DND-41 (cell line): ENCODE results near the gene PCID2.

Source experiments
- ATAC-seq: fragments of 200-7000 bp; cut with Tn5 transposase; 3 replicates; pipeline ENCODE4 v1.9.1; 2021; ENCODE audit warnings: low read depth; ENCODE audit not compliant: insufficient read depth
- DNase-seq: peaks from one replicate; pipeline ENCODE4 v3.0.0-alpha.2; 2020
- H2AFZ ChIP-seq: 2 replicates; pipeline ENCODE4 v1.6.0; 2012; ENCODE audit warnings: low read depth, low read length
- H3K27ac ChIP-seq: 2 replicates; pipeline ENCODE4 v1.5.1; 2012; ENCODE audit warnings: low read length, inconsistent platforms
- H3K27me3 ChIP-seq: fragments of 200-600 bp; sonication (generic); 2 replicates; pipeline ENCODE4 v1.6.0; 2012; ENCODE audit warnings: low read length, mild to moderate bottlenecking, inconsistent platforms; ENCODE audit not compliant: insufficient read depth, poor library complexity
- H3K36me3 ChIP-seq: 2 replicates; pipeline ENCODE4 v1.5.1; 2012; ENCODE audit warnings: low read length, inconsistent platforms; ENCODE audit not compliant: insufficient read depth
- H3K4me1 ChIP-seq: 2 replicates; pipeline ENCODE4 v1.5.1; 2012; ENCODE audit warnings: mild to moderate bottlenecking, low read length; ENCODE audit not compliant: insufficient read depth
- H3K4me2 ChIP-seq: 2 replicates; pipeline ENCODE4 v1.6.0; 2012; ENCODE audit warnings: mild to moderate bottlenecking, moderate library complexity, low read length, inconsistent platforms; ENCODE audit not compliant: insufficient read depth
- H3K4me3 ChIP-seq, 2 experiments: fragments of 200-600 bp in 1 of 2; shearing (Covaris generic) in 1 of 2; 2 replicates each; pipeline ENCODE4 v1.5.1; 2012 to 2016; ENCODE audit warnings: inconsistent platforms in 2 of 2, low read length in 2 of 2, mild to moderate bottlenecking in 2 of 2, low read depth in 1 of 2, moderate library complexity in 1 of 2
- H3K79me2 ChIP-seq: 2 replicates; pipeline ENCODE4 v1.6.0; 2012; ENCODE audit warnings: low read length, inconsistent platforms; ENCODE audit not compliant: insufficient read depth
- H3K9ac ChIP-seq: 2 replicates; pipeline ENCODE4 v1.6.0; 2012; ENCODE audit warnings: low read depth, mild to moderate bottlenecking, inconsistent platforms, low read length, moderate library complexity
- H3K9me3 ChIP-seq: 2 replicates; pipeline ENCODE4 v1.5.1; 2012; ENCODE audit warnings: low read length, moderate library complexity, mild to moderate bottlenecking, inconsistent platforms; ENCODE audit not compliant: insufficient read depth, severe bottlenecking
- H4K20me1 ChIP-seq: 2 replicates; pipeline ENCODE4 v1.6.0; 2012; ENCODE audit warnings: low read length; ENCODE audit not compliant: insufficient read depth
- EZH2 ChIP-seq: IDR thresholded peaks from 3 replicates; pipeline ENCODE4 v1.6.1; 2012; ENCODE audit warnings: borderline replicate concordance, low read depth, mild to moderate bottlenecking, moderate library complexity, low read length, inconsistent platforms; ENCODE audit not compliant: severe bottlenecking
- TF ChIP-seq, protein P1 (sequence below): IDR thresholded peaks from 2 replicates; pipeline ENCODE4 v1.5.1; 2012; ENCODE audit warnings: borderline replicate concordance, low read length, moderate library complexity, mild to moderate bottlenecking; ENCODE audit not compliant: poor library complexity, severe bottlenecking; ENCODE audit errors: extremely low read depth

Gene PCID2

DNA sequence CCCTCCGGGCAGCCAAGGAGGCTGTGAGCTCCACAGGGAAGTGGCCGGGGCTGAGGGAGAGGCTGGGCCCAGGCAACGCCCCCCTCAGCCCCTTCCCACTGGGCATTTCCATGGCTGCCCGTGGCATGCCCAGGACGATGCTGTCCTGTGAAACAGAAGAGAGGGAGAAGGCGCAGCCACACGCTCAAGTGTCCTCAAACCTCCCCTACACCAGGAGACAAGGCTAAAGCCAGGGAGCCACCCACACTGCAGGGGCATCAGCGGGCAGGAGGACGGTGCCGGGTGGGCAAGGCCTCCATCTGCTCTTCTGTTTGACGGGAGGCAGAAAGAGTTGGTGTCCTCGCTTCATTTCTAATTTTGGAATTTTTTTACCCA lies 64.2 kb downstream of the PCID2 start:
- no peak overlapping the region for H3K27ac ChIP-seq
- H3K79me2 ChIP-seq, result no peaks in the 10 kb centered on the region
- TF ChIP-seq, protein P1, sequence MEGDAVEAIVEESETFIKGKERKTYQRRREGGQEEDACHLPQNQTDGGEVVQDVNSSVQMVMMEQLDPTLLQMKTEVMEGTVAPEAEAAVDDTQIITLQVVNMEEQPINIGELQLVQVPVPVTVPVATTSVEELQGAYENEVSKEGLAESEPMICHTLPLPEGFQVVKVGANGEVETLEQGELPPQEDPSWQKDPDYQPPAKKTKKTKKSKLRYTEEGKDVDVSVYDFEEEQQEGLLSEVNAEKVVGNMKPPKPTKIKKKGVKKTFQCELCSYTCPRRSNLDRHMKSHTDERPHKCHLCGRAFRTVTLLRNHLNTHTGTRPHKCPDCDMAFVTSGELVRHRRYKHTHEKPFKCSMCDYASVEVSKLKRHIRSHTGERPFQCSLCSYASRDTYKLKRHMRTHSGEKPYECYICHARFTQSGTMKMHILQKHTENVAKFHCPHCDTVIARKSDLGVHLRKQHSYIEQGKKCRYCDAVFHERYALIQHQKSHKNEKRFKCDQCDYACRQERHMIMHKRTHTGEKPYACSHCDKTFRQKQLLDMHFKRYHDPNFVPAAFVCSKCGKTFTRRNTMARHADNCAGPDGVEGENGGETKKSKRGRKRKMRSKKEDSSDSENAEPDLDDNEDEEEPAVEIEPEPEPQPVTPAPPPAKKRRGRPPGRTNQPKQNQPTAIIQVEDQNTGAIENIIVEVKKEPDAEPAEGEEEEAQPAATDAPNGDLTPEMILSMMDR, result no peak
- TF ChIP-seq EZH2, result no peak

DNA sequence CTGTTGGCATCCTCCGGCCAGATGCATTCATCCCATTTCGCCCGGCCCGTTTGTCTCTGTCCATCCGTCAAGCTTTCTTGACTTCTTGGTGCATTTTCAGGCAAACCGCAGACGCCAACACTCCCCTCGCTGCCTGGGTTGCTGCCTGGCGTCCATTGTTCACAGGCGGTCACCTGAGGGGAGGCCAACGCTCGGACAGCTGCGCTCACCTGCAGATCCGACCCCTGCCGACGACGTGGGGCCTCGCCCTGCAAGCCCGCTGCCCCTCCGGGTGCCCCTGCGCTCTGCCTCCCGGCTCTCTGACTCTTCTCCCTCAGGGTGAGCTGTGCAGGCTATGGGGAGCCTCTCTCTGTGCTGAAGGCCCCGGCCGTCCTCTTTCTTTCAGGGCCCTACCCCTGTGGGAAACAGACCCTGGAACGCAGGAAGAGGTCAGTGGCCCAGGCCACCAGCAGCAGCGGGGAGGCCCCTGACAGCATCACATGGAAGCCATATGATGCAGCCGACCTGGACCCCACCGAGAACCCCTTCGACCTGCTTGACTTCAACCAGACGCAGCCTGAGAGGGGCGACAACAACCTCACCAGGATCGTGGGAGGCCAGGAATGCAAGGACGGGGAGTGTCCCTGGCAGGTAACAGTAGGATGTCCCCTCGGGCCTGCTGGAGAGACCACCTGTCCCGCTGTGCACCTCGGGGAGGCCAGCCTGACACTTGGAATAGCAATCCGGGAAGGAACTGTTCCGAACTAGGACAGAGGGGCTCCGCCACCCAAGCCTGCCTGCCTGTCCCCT lies 64.8 kb downstream of the PCID2 start:
- H3K27me3 ChIP-seq, result no peaks in the 10 kb centered on the region
- no peaks in the 10 kb centered on the region for H3K79me2 ChIP-seq
- H3K4me3 ChIP-seq, result no peak overlapping the region
- H3K4me2 ChIP-seq, result no peak overlapping the region
- H3K9ac ChIP-seq, result no peak overlapping the region
- no peaks in the 10 kb centered on the region for H3K36me3 ChIP-seq
- no peak for ATAC-seq
- H3K27ac ChIP-seq, result no peak overlapping the region
- H4K20me1 ChIP-seq, result no peaks in the 10 kb centered on the region
- H2AFZ ChIP-seq, result no peak overlapping the region
- no peak for TF ChIP-seq EZH2
- TF ChIP-seq, protein P1, result no peak
- no peak for DNase-seq
- no peaks in the 10 kb centered on the region for H3K4me1 ChIP-seq
- H3K9me3 ChIP-seq, result no peaks in the 10 kb centered on the region

More for the DNA sequence above, 64.2 kb downstream of the PCID2 start:
- no peaks in the 10 kb centered on the region; the same call in 1 of the 2 replicates for H4K20me1 ChIP-seq
- no peaks in the 10 kb centered on the region for H3K36me3 ChIP-seq
- no peak overlapping the region for H3K4me2 ChIP-seq
- H3K4me3 ChIP-seq, result no peak overlapping the region
- no peak overlapping the region for H3K9ac ChIP-seq
- H3K4me1 ChIP-seq, result no peaks in the 10 kb centered on the region
- H3K27me3 ChIP-seq, result no peaks in the 10 kb centered on the region
- no peaks in the 10 kb centered on the region for H3K9me3 ChIP-seq
- ATAC-seq, result no peak
- no peak overlapping the region for H2AFZ ChIP-seq
- DNase-seq, result no peak

DNA sequence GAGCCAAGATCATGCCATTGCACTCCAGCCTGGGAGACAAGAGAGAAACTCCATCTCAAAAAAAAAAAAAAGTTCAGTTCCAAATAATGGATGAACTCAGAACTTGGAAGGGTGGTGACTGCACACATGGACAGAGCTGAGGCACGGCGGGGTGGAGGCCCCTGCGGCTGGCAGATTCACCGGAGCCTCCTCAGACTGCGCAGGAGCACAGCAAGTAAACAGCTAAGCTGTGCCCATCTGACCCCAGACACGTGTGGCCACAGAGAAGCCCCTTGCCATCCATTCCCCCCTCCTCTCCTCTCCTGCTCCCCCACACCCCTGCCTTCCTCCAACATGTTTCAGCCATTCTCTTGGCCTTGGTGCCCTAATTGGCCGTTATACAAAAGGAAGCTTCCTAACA lies 65.6 kb downstream of the PCID2 start:
- H3K4me1 ChIP-seq, result no peaks in the 10 kb centered on the region
- no peak overlapping the region for H3K4me3 ChIP-seq
- no peak overlapping the region for H3K27ac ChIP-seq
- TF ChIP-seq EZH2, result no peak
- TF ChIP-seq, protein P1, result no peak
- H3K27me3 ChIP-seq, result peaks cover 2% of the 10 kb centered on the region
- no peaks in the 10 kb centered on the region for H3K79me2 ChIP-seq
- DNase-seq (no peak), ATAC-seq (no peak)
- H3K9me3 ChIP-seq, result no peaks in the 10 kb centered on the region
- no peak overlapping the region for H3K9ac ChIP-seq
- H3K36me3 ChIP-seq, result no peaks in the 10 kb centered on the region
- H3K4me2 ChIP-seq, result no peak overlapping the region
- H4K20me1 ChIP-seq, result no peaks in the 10 kb centered on the region
- H2AFZ ChIP-seq, result no peak overlapping the region
